OCI-LY1 (cell line): ENCODE data around the gene AKAP8.
A peak's percentile ranks its signal among the peaks of the same experiment; 100 is the strongest.

Experiments
- H2AFZ ChIP-seq: fragments of 200-600 bp; sonication (generic), shearing (Covaris generic); 2 replicates; pipeline ENCODE4 v1.6.0; 2014; ENCODE audit warnings: antibody characterized with exemption, mild to moderate bottlenecking, low read length
- H3F3A ChIP-seq: fragments of 200-600 bp; sonication (generic), shearing (Covaris generic); 2 replicates; pipeline ENCODE4 v1.6.0; 2014; ENCODE audit warnings: mild to moderate bottlenecking, antibody characterized with exemption, low read length, moderate library complexity; ENCODE audit not compliant: insufficient read depth
- H3K27ac ChIP-seq: fragments of 200-600 bp; sonication (generic); 2 replicates; pipeline ENCODE4 v1.5.1; 2014; ENCODE audit warnings: low read length, mixed run types, mild to moderate bottlenecking, low read depth; ENCODE audit not compliant: poor library complexity, severe bottlenecking
- H3K27me3 ChIP-seq: fragments of 200-600 bp; sonication (generic); 2 replicates; pipeline ENCODE4 v1.6.0; 2014; ENCODE audit warnings: antibody characterized with exemption, mild to moderate bottlenecking, low read length, moderate library complexity; ENCODE audit not compliant: insufficient read depth
- H3K36me3 ChIP-seq: fragments of 200-600 bp; sonication (generic); 2 replicates; pipeline ENCODE4 v1.6.1; 2014; ENCODE audit warnings: mild to moderate bottlenecking, antibody characterized with exemption, low read length, moderate library complexity, mixed read lengths; ENCODE audit not compliant: insufficient read depth
- H3K4me1 ChIP-seq: fragments of 200-600 bp; sonication (generic); 2 replicates; pipeline ENCODE4 v1.5.1; 2014; ENCODE audit warnings: mild to moderate bottlenecking, low read length, moderate library complexity; ENCODE audit not compliant: insufficient read depth, severe bottlenecking
- H3K4me2 ChIP-seq: fragments of 200-600 bp; sonication (generic), shearing (Covaris generic); 2 replicates; pipeline ENCODE4 v1.6.1; 2014; ENCODE audit warnings: low read length
- H3K4me3 ChIP-seq: fragments of 200-600 bp; sonication (generic); 2 replicates; pipeline ENCODE4 v1.5.1; 2014; ENCODE audit warnings: low read length, low read depth, mild to moderate bottlenecking, mixed read lengths; ENCODE audit not compliant: poor library complexity, severe bottlenecking
- H3K79me2 ChIP-seq: fragments of 200-600 bp; shearing (Covaris generic); 2 replicates; pipeline ENCODE4 v1.6.1; 2016; ENCODE audit warnings: mixed run types, low read length, mixed read lengths; ENCODE audit not compliant: insufficient read depth
- H3K9ac ChIP-seq: fragments of 200-600 bp; sonication (generic), shearing (Covaris generic); 2 replicates; pipeline ENCODE4 v1.6.1; 2014; ENCODE audit warnings: mild to moderate bottlenecking, low read length, mixed read lengths
- H3K9me2 ChIP-seq: fragments of 200-600 bp; sonication (generic), shearing (Covaris generic); 2 replicates; pipeline ENCODE4 v1.6.1; 2014; ENCODE audit warnings: low read depth, mild to moderate bottlenecking, low read length, mixed read lengths
- H3K9me3 ChIP-seq: fragments of 200-600 bp; shearing (Covaris generic); 2 replicates; pipeline ENCODE4 v1.6.1; 2014; ENCODE audit warnings: low read length, mixed read lengths
- H4K20me1 ChIP-seq: fragments of 200-600 bp; sonication (generic), shearing (Covaris generic); 2 replicates; pipeline ENCODE4 v1.6.0; 2016; ENCODE audit warnings: mild to moderate bottlenecking, low read length; ENCODE audit not compliant: insufficient read depth
- CTCF ChIP-seq: fragments of 200-600 bp; sonication (generic), shearing (Covaris generic); IDR thresholded peaks from 2 replicates; pipeline ENCODE4 v1.5.1; 2017; ENCODE audit warnings: mild to moderate bottlenecking, antibody characterized with exemption, low read length, moderate library complexity, mixed read lengths
- EZH2 ChIP-seq: fragments of 200-600 bp; sonication (generic), shearing (Covaris generic); IDR thresholded peaks from 2 replicates; pipeline ENCODE4 v1.8.0; 2017; ENCODE audit warnings: borderline replicate concordance, mixed run types, mild to moderate bottlenecking, antibody characterized with exemption, low read length, moderate library complexity, mixed read lengths

AKAP8 gene

GRCh38 chr19:15324791-15325519 lies 54.6 kb downstream of the AKAP8 start:
- no peak overlapping the region for H2AFZ ChIP-seq
- no peaks in the 10 kb centered on the region for H3K36me3 ChIP-seq
- peak overlapping the region; percentile 37; the same call in 1 of the 2 replicates for H3K9ac ChIP-seq
- TF ChIP-seq CTCF (peak; percentile 26; the same call in 1 of the 2 replicates), EZH2 (no peak)
- H3K27ac ChIP-seq, result peak overlapping the region; percentile 54
- peaks cover 2% of the 10 kb centered on the region for H4K20me1 ChIP-seq
- H3K4me1 ChIP-seq, result peaks cover 83% of the 10 kb centered on the region
- H3K9me3 ChIP-seq, result no peaks in the 10 kb centered on the region
- peak overlapping the region; percentile 34; the same call in 1 of the 2 replicates for H3K4me2 ChIP-seq
- no peaks in the 10 kb centered on the region for H3K27me3 ChIP-seq
- no peaks in the 10 kb centered on the region for H3K9me2 ChIP-seq
- no peaks in the 10 kb centered on the region for H3F3A ChIP-seq
- peaks cover 99% of the 10 kb centered on the region for H3K79me2 ChIP-seq
- no peak overlapping the region for H3K4me3 ChIP-seq

GRCh38 chr19:15323496-15324235 lies 55.9 kb downstream of the AKAP8 start:
- H3K4me2 ChIP-seq, result peak overlapping the region; percentile 14; the same call in 1 of the 2 replicates
- H3K4me1 ChIP-seq, result peaks cover 81% of the 10 kb centered on the region

GRCh38 chr19:15321739-15322138 lies 57.8 kb downstream of the AKAP8 start:
- Histone ChIP-seq H2AFZ (no peak overlapping the region), H3K27me3 (no peaks in the 10 kb centered on the region), H3K9me3 (no peaks in the 10 kb centered on the region), H3F3A (peaks cover 3% of the 10 kb centered on the region; the same call in 1 of the 2 replicates), H3K9ac (no peak overlapping the region), H3K27ac (no peak overlapping the region), H3K4me1 (peaks cover 81% of the 10 kb centered on the region), H4K20me1 (peaks cover 6% of the 10 kb centered on the region), H3K79me2 (peaks cover 99% of the 10 kb centered on the region), H3K9me2 (no peaks in the 10 kb centered on the region), H3K4me2 (no peak overlapping the region), H3K36me3 (no peaks in the 10 kb centered on the region), H3K4me3 (no peak overlapping the region)
- TF ChIP-seq EZH2, result no peak
- TF ChIP-seq CTCF, result no peak

More at GRCh38 chr19:15323496-15324235, 55.9 kb downstream of the AKAP8 start:
- no peaks in the 10 kb centered on the region for H3K27me3 ChIP-seq
- TF ChIP-seq CTCF (no peak), EZH2 (no peak)
- no peaks in the 10 kb centered on the region for H3K36me3 ChIP-seq
- no peaks in the 10 kb centered on the region; the same call in 1 of the 2 replicates for H3F3A ChIP-seq
- no peaks in the 10 kb centered on the region for H3K9me2 ChIP-seq
- no peak overlapping the region for H3K9ac ChIP-seq
- no peak overlapping the region for H2AFZ ChIP-seq
- H3K4me3 ChIP-seq, result no peak overlapping the region
- peaks cover 99% of the 10 kb centered on the region for H3K79me2 ChIP-seq
- no peaks in the 10 kb centered on the region for H3K9me3 ChIP-seq
- peaks cover 6% of the 10 kb centered on the region for H4K20me1 ChIP-seq
- H3K27ac ChIP-seq, result peak overlapping the region; percentile 44
